ENCODE data around the gene B3GNT9.

B3GNT9 gene

DNA sequence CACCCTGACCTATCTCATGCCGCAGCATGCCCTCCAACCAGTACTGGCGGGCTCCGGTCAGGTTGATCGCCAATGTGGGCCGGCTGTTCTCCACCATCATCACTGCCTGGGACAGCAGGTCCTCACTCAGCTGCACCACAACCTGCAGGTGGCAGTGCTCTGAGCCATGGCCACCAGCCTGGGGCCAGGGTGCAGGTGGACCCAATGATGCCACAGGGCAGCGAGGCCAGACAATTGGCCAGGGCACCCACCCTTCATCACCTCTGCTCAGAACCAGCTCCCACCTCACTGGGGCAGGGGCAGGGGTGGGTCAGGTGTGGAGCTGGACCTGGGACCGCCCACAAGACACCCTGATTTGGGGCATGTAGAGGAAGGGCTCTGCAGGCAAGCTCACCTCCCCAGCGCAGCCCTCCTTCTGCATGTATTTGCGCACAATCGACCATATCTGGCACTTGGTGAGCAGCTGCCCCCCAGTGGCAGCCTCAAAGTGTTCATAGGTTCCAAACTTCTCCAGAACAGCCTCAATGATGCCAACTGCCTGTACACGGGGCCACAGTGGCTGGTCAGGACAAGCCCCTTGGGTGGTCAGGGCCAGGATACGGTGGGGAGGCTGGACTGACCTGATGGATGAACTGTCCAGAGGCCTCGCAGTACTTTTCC, 28.8 kb upstream of the B3GNT9 start:
- no peak overlapping the region for H3K27ac Mint-ChIP-seq

DNA sequence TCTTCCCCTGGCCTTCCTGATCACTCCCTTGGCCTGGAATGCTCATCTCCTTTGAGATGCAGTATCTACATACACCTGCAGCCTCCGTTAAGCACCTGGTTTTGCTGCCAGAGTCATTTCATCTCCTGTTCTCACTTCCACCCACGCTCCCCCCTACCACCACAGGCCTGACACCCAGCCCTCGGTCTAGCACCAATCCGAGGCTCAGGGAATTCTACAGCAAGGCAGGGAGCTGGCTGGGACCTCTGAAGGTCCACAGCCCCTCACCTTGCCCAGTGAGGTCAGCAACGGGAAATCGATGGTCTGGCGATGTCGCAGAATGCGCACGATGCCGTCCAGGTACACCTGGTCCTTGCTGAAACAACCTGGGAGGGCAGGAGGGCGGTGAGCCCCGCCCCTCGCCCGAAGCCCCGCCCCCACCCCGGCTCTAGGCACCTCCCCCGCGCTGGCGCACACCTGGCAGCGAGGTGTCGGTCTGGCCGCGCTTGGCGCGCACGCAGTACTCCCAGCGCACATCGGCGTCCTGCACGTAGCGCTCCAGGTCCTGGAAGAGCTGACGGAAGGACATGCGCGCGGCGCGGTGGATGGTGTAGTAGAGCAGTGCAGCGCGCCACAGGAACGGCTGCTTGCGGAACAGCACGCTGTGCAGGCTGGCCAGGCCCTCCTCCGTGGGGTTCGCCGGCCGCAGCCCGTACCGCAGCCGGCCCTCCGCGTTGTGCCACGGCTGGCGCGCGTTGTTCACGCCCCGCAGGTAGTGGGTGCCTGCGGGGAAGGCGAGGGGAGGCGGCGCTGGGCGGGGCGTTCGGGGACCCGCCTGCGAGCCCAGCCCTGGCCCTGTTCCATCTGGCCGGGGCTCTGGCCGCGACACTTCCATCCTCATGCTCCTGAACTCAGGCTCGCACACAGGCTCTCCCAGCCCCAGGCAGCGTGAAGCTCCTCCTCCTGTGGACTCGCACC, 27.2 kb upstream of the B3GNT9 start:
- no peak overlapping the region for H3K27ac Mint-ChIP-seq
- peak; percentile 62 for ATAC-seq
- H3K4me1 Mint-ChIP-seq, result peaks cover 59% of the 10 kb centered on the region
- no peaks in the 10 kb centered on the region for H3K9me3 Mint-ChIP-seq
- DNase-seq, result peak in 1 of 2 donors; percentile 54
- peaks cover 63% of the 10 kb centered on the region for H3K27me3 Mint-ChIP-seq
- peak overlapping the region; percentile 55 to 77 for H3K4me3 Mint-ChIP-seq

More for the DNA sequence above, 28.8 kb upstream of the B3GNT9 start:
- peaks cover 46% of the 10 kb centered on the region for H3K4me1 Mint-ChIP-seq
- no peak overlapping the region for H3K4me3 Mint-ChIP-seq
- ATAC-seq (no peak), DNase-seq (no peak)
- peaks cover 50% of the 10 kb centered on the region for H3K27me3 Mint-ChIP-seq
- H3K9me3 Mint-ChIP-seq, result no peaks in the 10 kb centered on the region

- ATAC-seq (no peak), DNase-seq (no peak)
- Mint-ChIP-seq H3K4me3 (no peak overlapping the region), H3K27ac (no peak overlapping the region), H3K27me3 (peaks cover 76% of the 10 kb centered on the region), H3K9me3 (no peaks in the 10 kb centered on the region), H3K4me1 (peaks cover 67% of the 10 kb centered on the region)
Observed at GRCh38 chr16:67176662-67177061, 25.9 kb upstream of the B3GNT9 start.

- Mint-ChIP-seq H3K27ac (no peak overlapping the region), H3K27me3 (peaks cover 94% of the 10 kb centered on the region), H3K9me3 (no peaks in the 10 kb centered on the region), H3K4me3 (peak overlapping the region in 1 of 2 donors; percentile 89), H3K4me1 (peaks cover 82% of the 10 kb centered on the region)
- DNase-seq (no peak), ATAC-seq (no peak)
Observed at GRCh38 chr16:67174706-67175231, 24.0 kb upstream of the B3GNT9 start.

DNA sequence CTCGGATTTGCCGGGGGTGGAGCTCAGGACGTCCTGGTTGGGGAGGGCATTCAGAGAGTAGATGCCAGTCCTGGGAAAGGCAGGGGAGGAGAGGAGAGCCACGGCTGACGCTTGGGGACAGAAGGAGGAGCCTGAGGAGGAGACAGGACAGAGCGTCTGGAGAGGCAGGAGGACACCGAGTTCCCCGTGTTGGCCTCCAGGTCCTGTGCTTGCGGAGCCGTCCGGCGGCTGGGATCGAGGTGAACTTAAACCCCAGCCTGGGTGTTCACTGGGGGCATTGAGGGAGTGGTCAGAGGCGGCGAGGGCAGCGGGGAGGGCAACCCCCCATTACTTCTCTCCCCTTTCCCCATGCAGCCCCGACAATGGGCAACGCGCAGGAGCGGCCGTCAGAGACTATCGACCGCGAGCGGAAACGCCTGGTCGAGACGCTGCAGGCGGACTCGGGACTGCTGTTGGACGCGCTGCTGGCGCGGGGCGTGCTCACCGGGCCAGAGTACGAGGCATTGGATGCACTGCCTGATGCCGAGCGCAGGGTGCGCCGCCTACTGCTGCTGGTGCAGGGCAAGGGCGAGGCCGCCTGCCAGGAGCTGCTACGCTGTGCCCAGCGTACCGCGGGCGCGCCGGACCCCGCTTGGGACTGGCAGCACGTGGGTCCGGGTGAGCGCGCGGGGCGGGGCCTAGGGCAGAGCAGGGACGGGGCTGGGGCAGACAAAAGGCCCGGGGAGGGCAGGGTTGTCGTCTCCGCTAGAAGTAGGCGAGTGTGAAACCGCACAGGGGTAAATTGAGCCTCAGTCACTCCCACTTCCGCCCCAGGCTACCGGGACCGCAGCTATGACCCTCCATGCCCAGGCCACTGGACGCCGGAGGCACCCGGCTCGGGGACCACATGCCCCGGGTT, 23.3 kb upstream of the B3GNT9 start:
- H3K9me3 Mint-ChIP-seq, result no peaks in the 10 kb centered on the region
- peak; percentile 74 for ATAC-seq
- peaks cover 97% of the 10 kb centered on the region for H3K27me3 Mint-ChIP-seq
- peaks cover 88% of the 10 kb centered on the region for H3K4me1 Mint-ChIP-seq
- H3K4me3 Mint-ChIP-seq, result peak overlapping the region; percentile 82 to 89
- DNase-seq, result peak; percentile 57 to 64
- no peak overlapping the region for H3K27ac Mint-ChIP-seq

- H3K27me3 Mint-ChIP-seq, result peaks cover 97% of the 10 kb centered on the region
- ATAC-seq (no peak), DNase-seq (no peak)
- peak overlapping the region; percentile 82 to 89 for H3K4me3 Mint-ChIP-seq
- H3K4me1 Mint-ChIP-seq, result peaks cover 88% of the 10 kb centered on the region
- peak overlapping the region in 1 of 2 donors; percentile 3 for H3K27ac Mint-ChIP-seq
- no peaks in the 10 kb centered on the region for H3K9me3 Mint-ChIP-seq
Observed at GRCh38 chr16:67173323-67173722, 22.5 kb upstream of the B3GNT9 start.

GRCh38 chr16:67170949-67171649, 20.3 kb upstream of the B3GNT9 start:
- H3K27me3 Mint-ChIP-seq, result peaks cover 97% of the 10 kb centered on the region
- no peaks in the 10 kb centered on the region for H3K9me3 Mint-ChIP-seq
- H3K27ac Mint-ChIP-seq, result no peak overlapping the region
- peaks cover 86% of the 10 kb centered on the region for H3K4me1 Mint-ChIP-seq
- H3K4me3 Mint-ChIP-seq, result peak overlapping the region; percentile 21 to 68
- no peak for ATAC-seq
- DNase-seq, result no peak

GRCh38 chr16:67170168-67170948, 19.6 kb upstream of the B3GNT9 start, which contains the start of gene NOL3:
Gene NOL3, plus strand, starts transcription at chr16:67170538.
- no peaks in the 10 kb centered on the region for H3K9me3 Mint-ChIP-seq
- ATAC-seq (peak; percentile 34), DNase-seq (peak in 1 of 2 donors; percentile 54)
- H3K4me1 Mint-ChIP-seq, result peaks cover 86% of the 10 kb centered on the region
- peaks cover 97% of the 10 kb centered on the region for H3K27me3 Mint-ChIP-seq
- no peak within 1 kb of the TSS for H3K27ac Mint-ChIP-seq
- H3K4me3 Mint-ChIP-seq, result peak within 1 kb of the TSS; percentile 79 to 80

GRCh38 chr16:67169642-67170167, 18.9 kb upstream of the B3GNT9 start:
- ATAC-seq (peak; percentile 11), DNase-seq (peak; percentile 52 to 57)
- peaks cover 87% of the 10 kb centered on the region for H3K4me1 Mint-ChIP-seq
- peaks cover 97% of the 10 kb centered on the region for H3K27me3 Mint-ChIP-seq
- peak overlapping the region; percentile 79 to 80 for H3K4me3 Mint-ChIP-seq
- H3K27ac Mint-ChIP-seq, result no peak overlapping the region
- H3K9me3 Mint-ChIP-seq, result no peaks in the 10 kb centered on the region

DNA sequence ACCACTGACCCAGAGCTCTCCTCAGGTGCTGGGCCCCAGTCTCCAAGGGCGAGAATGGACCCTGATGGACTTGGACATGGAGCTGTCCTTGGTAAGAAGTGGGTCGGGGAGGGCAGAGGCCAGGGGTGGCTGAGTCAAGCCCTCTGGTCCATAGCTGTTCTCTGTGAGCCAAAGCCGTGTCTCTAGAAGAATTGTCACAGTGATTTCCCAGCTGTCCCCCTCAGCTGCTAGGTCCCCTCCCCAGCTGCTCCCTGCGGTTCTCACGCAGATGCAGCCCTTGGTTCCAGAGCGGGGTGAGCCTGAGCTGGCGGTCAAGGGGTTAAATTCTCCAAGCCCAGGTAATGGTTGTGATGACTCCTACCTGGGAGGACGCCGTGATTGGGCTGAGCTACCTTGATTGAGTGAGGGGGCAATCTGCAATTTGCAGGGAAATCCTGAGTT, 18.2 kb upstream of the B3GNT9 start:
- Mint-ChIP-seq H3K27me3 (peaks cover 98% of the 10 kb centered on the region), H3K4me1 (peaks cover 84% of the 10 kb centered on the region), H3K9me3 (no peaks in the 10 kb centered on the region), H3K27ac (no peak overlapping the region), H3K4me3 (peak overlapping the region in 1 of 2 donors; percentile 3)
- ATAC-seq (no peak), DNase-seq (no peak)

DNA sequence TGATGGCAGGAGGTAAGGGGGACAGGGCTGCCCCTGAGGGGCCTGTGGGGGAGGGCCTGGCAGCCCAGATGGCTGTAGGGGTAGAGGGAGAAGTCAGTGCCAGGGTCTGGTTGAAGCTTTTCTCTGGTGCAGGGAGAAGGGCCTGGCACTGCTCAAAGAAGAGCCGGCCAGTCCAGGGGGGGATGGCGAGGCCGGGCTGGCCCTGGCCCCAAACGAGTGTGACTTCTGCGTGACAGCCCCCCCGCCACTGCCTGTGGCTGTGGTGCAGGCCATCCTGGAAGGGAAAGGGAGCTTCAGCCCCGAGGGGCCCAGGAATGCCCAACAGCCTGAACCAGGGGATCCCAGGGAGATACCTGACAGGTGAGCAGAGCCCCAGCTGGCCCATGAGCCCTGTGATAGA, 16.8 kb upstream of the B3GNT9 start:
- Mint-ChIP-seq H3K4me3 (no peak overlapping the region), H3K9me3 (no peaks in the 10 kb centered on the region), H3K4me1 (peaks cover 85% of the 10 kb centered on the region), H3K27ac (no peak overlapping the region), H3K27me3 (peaks cover 97% of the 10 kb centered on the region)
- no peak for ATAC-seq
- no peak for DNase-seq

GRCh38 chr16:67166598-67167168, 15.9 kb upstream of the B3GNT9 start:
- Mint-ChIP-seq H3K27ac (peak overlapping the region in 1 of 2 donors; percentile 65), H3K27me3 (peaks cover 97% of the 10 kb centered on the region), H3K4me3 (peak overlapping the region in 1 of 2 donors; percentile 65), H3K9me3 (no peaks in the 10 kb centered on the region), H3K4me1 (peaks cover 90% of the 10 kb centered on the region)
- ATAC-seq (no peak), DNase-seq (no peak)

- Mint-ChIP-seq H3K27ac (no peak overlapping the region), H3K27me3 (peaks cover 97% of the 10 kb centered on the region), H3K9me3 (no peaks in the 10 kb centered on the region), H3K4me3 (peak overlapping the region in 1 of 2 donors; percentile 65), H3K4me1 (peaks cover 90% of the 10 kb centered on the region)
- ATAC-seq (no peak), DNase-seq (no peak)
Observed at GRCh38 chr16:67166110-67166547, 15.3 kb upstream of the B3GNT9 start.
